Endothelial cell of hepatic sinusoid (primary cell): ENCODE data around the gene DENND6B.

ENCODE experiments used
- in situ Hi-C: cut with HindIII; loops from 2 replicates; pipeline ENCODE4 v1.10.0; 2017; ENCODE audit warnings: low sequenced_read_pairs

DENND6B gene

GRCh38 chr22:50289151-50289941 is 37.5 kb downstream of the DENND6B start:
- in situ Hi-C loops, result loop anchor here (10.0 kb wide), 1 partner anchor 65 kb away; no protein-coding TSS in a partner anchor

GRCh38 chr22:50287731-50288130 is 39.1 kb downstream of the DENND6B start:
- in situ Hi-C loops, result loop anchor here (10.0 kb wide), 1 partner anchor 67 kb away; no protein-coding TSS in a partner anchor

- in situ Hi-C loops, result loop anchor here (10.0 kb wide), 1 partner anchor 68 kb away; no protein-coding TSS in a partner anchor
These were observed 40.0 kb downstream of the DENND6B start for GRCh38 chr22:50286701-50287318.

- in situ Hi-C loops, result loop anchor here (10.0 kb wide), 1 partner anchor 69 kb away; no protein-coding TSS in a partner anchor
These were observed 40.5 kb downstream of the DENND6B start for GRCh38 chr22:50286275-50286674.

- in situ Hi-C loops, result loop anchor here (10.0 kb wide), 1 partner anchor 69 kb away; no protein-coding TSS in a partner anchor
These were observed 41.1 kb downstream of the DENND6B start for GRCh38 chr22:50285568-50286229.

- in situ Hi-C loops, result loop anchor here (10.0 kb wide), 1 partner anchor 70 kb away; no protein-coding TSS in a partner anchor
These were observed 42.3 kb downstream of the DENND6B start for GRCh38 chr22:50284479-50284878.

GRCh38 chr22:50283821-50284220 is 43.0 kb downstream of the DENND6B start:
- in situ Hi-C loops, result loop anchor here (10.0 kb wide), 1 partner anchor 71 kb away; no protein-coding TSS in a partner anchor

GRCh38 chr22:50282361-50283155 is 44.3 kb downstream of the DENND6B start:
- in situ Hi-C loops, result loop anchor here (10.0 kb wide), 1 partner anchor 72 kb away; no protein-coding TSS in a partner anchor

- in situ Hi-C loops, result loop anchor here (10.0 kb wide), 1 partner anchor 73 kb away; no protein-coding TSS in a partner anchor
These were observed 44.9 kb downstream of the DENND6B start for GRCh38 chr22:50281957-50282356.

- in situ Hi-C loops, result loop anchor here (10.0 kb wide), 1 partner anchor 73 kb away; no protein-coding TSS in a partner anchor
These were observed 45.4 kb downstream of the DENND6B start for GRCh38 chr22:50281384-50281760.

GRCh38 chr22:50280708-50281383 is 46.0 kb downstream of the DENND6B start:
- in situ Hi-C loops, result loop anchor here (10.0 kb wide), 1 partner anchor 74 kb away; no protein-coding TSS in a partner anchor

- in situ Hi-C loops, result loop anchor here (10.0 kb wide), 1 partner anchor 75 kb away; no protein-coding TSS in a partner anchor
These were observed 46.6 kb downstream of the DENND6B start for GRCh38 chr22:50280022-50280707.

- in situ Hi-C loops, result no loop called here
These were observed 47.7 kb downstream of the DENND6B start for GRCh38 chr22:50278956-50279619.

- in situ Hi-C loops, result no loop called here
These were observed 48.4 kb downstream of the DENND6B start for GRCh38 chr22:50278461-50278860.

GRCh38 chr22:50277761-50278160 is 49.1 kb downstream of the DENND6B start:
- in situ Hi-C loops, result no loop called here

GRCh38 chr22:50276143-50276542 is 50.7 kb downstream of the DENND6B start:
- in situ Hi-C loops, result no loop called here

- in situ Hi-C loops, result no loop called here
These were observed 51.4 kb downstream of the DENND6B start for GRCh38 chr22:50275181-50276055.
